Astrocyte of the cerebellum (primary cell): Measurements from ENCODE around the gene VWA8.

Source experiments
- DNase-seq: peaks from one replicate; pipeline ENCODE4 v3.0.0-alpha.2; 2011; ENCODE audit warnings: low read depth
- H3K4me3 ChIP-seq: 2 replicates; pipeline ENCODE4 v1.5.1; 2011; ENCODE audit warnings: mild to moderate bottlenecking, low read depth, low read length, moderate library complexity
- in situ Hi-C: cut with HindIII; loops from 2 replicates; pipeline ENCODE4 v1.10.0; 2017; ENCODE audit warnings: low sequenced_read_pairs
- TF ChIP-seq, protein P1 (sequence below): IDR thresholded peaks from 2 replicates; pipeline ENCODE4 v1.5.1; 2012; ENCODE audit warnings: low read length, low read depth, moderate library complexity, mild to moderate bottlenecking; ENCODE audit errors: missing control alignments

Gene VWA8

DNA sequence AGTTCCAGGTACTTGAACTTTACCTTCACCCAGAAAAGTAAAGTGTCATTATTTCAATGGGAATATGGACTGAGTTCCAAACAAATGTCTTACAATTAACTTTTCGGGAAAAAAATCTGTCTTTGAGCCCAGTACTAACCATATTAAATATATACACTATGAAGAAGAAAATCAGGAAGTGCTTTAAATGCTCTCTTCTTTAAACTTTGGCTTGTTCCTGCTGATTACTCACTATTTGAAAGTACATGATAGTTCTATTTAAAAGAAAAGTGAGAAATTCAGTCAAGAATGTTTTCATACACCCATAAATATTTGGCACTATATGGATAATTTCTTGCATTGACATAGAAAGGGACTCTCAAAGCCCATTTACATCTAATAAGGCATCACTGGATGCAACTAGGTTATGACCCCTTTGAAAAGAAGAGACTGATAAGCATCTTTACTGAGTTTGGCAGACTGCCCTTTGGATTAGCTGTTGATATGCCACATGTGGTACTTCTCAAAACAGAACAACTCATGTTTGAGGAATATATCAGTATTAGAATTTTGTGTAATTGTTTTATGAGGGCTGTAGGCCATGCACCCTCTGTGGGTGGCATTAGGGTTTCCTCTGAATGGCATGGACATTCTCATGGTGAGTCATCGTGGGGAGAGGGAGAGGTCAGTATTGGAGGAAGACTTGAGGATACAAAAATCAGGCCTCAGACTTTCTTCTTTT lies 25.0 kb upstream of the VWA8 start:
- in situ Hi-C loops: no loop called here
- TF ChIP-seq, protein P1, sequence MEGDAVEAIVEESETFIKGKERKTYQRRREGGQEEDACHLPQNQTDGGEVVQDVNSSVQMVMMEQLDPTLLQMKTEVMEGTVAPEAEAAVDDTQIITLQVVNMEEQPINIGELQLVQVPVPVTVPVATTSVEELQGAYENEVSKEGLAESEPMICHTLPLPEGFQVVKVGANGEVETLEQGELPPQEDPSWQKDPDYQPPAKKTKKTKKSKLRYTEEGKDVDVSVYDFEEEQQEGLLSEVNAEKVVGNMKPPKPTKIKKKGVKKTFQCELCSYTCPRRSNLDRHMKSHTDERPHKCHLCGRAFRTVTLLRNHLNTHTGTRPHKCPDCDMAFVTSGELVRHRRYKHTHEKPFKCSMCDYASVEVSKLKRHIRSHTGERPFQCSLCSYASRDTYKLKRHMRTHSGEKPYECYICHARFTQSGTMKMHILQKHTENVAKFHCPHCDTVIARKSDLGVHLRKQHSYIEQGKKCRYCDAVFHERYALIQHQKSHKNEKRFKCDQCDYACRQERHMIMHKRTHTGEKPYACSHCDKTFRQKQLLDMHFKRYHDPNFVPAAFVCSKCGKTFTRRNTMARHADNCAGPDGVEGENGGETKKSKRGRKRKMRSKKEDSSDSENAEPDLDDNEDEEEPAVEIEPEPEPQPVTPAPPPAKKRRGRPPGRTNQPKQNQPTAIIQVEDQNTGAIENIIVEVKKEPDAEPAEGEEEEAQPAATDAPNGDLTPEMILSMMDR: no peak
- H3K4me3 ChIP-seq: no peak overlapping the region
- no peak for DNase-seq

DNA sequence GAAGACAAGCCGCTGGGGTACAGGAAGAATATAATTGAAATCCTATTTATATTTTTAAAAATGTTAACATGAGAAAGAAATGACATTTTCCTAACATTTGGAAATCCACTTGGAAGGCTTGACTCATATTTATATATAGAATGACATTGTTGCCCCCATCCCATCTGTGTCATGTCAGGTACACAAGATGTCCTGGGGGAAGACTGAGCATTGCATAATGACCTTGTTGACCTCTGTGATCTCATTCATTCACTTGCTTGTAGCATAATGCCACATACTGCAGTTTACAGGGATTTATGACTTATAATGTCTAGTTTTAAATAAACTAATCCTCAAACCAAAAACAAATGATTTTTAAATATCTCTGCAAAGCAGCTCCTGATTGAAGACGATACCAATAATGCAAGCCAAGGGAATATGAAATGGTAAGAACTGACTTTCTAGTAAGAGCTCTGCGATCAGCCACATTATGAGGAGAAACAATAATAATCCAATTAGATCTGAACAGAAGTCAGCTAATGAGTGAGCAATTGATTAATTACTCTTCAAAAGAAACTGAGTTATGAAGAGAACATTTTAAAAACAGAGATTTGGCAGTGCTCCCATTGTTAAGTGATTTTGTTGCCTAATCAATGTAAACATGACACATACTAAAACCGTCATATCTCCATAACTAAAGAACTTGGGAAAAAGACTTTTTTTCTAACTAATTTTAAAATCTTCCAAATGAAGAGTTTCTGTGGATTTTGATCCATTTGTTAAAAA lies 21.2 kb upstream of the VWA8 start:
- in situ Hi-C loops: no loop called here

DNA sequence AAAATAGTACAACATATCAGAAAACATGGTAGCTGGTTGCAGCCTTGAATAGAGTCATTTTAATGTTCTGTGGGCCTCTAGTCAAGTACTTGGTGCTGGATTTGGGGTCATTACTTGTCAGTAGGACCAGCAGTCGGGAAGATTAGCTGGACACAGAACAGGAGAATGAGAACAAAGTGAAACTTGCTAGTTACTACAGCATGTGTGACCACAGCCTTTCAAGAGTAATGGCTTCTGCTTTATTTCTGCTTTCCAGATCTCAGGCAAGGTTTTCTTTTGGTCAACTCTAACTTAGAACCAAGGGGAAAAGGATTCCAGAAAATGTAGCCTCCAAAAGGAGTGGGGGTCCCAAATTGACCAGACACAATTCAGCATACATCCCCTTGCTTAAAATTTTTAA lies 17.1 kb upstream of the VWA8 start:
- no peak for DNase-seq
- H3K4me3 ChIP-seq: no peak overlapping the region
- TF ChIP-seq, protein P1: no peak
- in situ Hi-C loops: no loop called here

More for the DNA sequence above, 21.2 kb upstream of the VWA8 start:
- H3K4me3 ChIP-seq: no peak overlapping the region
- TF ChIP-seq, protein P1: no peak
- no peak for DNase-seq

DNA sequence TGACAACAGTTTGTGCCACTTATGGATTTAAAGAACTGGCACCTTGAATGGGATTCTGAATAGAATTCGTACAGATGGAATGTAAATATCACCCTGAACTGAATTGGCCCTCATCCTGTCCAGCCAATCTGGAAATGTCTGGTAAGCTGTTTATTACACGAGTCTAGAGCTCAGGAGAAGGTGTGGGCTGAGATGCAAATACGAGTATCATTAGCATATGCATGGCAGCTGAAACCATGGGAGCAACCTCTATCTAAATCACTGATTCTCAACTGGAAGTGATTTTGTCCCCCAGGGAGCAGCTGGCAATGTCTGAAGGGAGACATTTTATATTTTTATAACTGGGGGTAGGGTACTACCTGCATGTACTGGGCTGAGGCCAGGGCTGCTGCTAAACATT lies 15.6 kb upstream of the VWA8 start:
- no peak for DNase-seq
- H3K4me3 ChIP-seq: no peak overlapping the region
- TF ChIP-seq, protein P1: no peak
- in situ Hi-C loops: no loop called here

DNA sequence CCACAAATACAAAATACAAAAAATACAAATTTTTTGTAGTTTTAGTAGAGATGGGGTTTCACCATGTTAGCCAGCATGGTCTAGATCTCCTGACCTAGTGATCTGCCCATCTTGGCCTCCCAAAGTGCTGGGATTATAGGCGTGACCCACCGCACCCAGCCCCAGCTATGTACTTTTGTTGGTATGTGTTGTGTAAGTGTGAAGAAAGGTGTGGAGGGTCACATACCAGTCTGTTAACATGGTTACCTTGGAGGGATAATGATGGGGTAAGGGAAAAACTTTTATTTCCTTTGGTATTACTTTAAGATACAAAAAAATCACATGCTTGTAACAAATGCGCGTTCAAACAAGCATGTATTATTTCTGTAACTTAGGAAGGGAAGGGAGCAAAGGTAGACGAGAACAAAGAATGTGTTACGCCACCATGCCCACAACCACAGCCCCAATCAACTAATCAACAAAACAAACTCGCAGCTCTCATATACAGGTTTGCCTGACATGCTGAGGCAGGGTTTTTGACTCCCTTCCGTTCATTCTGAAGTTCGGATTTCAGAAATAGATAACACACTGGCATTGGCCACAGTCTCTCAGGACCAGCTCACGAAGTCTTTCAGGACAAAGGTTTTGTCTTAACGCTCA lies 13.5 kb upstream of the VWA8 start:
- DNase-seq: no peak
- no peak overlapping the region for H3K4me3 ChIP-seq
- in situ Hi-C loops: no loop called here
- TF ChIP-seq, protein P1: no peak

DNA sequence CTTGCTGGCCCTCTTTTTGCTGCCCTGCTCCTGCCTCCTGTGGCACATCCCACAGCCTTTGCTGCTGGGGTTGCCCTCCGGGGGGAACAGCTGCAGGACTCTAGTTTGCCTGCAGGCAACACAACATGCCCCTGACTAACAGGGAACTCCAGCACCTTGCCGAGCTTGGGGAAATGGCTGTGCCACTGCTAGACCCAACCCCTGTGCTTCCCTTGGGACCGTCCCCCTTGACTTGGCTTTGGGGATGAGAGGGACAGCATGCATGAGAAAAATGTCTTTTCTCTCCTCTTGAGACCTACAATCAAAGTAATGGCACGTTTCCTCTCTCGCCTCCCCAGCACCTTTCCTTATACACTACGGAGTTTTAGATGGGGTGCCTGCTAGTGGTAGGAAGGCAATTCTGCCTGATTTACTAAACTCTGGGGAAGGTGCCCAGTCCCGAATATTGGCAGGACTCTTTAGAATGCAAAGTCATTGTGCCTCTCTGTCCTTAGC lies 12.4 kb upstream of the VWA8 start:
- in situ Hi-C loops: no loop called here
- DNase-seq: no peak
- no peak overlapping the region for H3K4me3 ChIP-seq
- TF ChIP-seq, protein P1: peak; percentile 16
